PC-9 (cell line): ENCODE measurements around the gene NELL2. TPM values are rescaled to one million over a fixed set of nuclear protein-coding genes. Genes with fewer than 3 reads are reported as not detected.
"Not testable (repeated sequence)": the region's sequence is repeated elsewhere in the genome, so short reads cannot be mapped to it uniquely, and the experiment has no call there.

Experiments
- BruUV-seq: library from RNA; stranded (reverse); fragments of 400-500 nt; replicated peaks from 2 replicates; lab custom pipeline; 2021; lab: Mats Ljungman, UMichigan
- CTCF ChIA-PET: fragments of 300-600 bp; sonication (Branson Sonifier 250); formaldehyde crosslinking; loops from one replicate; lab custom pipeline; 2022; ENCODE audit warnings: antibody characterized with exemption; lab: Charles Lee
- POLR2A ChIA-PET: fragments of 300-600 bp; sonication (Branson Sonifier 250); formaldehyde crosslinking; loops from one replicate; lab custom pipeline; 2022; ENCODE audit warnings: antibody characterized with exemption; ENCODE audit not compliant: unreplicated experiment; lab: Charles Lee
- DNase-seq, 2 experiments: peaks; one replicate each; pipeline versions ENCODE4 v3.0.0 to v3.0.0-alpha.2; 2015 to 2022; ENCODE audit warnings: mixed read lengths in 1 of 2
- H2AFZ ChIP-seq: fragments of 200-600 bp; sonication (generic); 2 replicates; pipeline ENCODE4 v1.8.1; 2017; ENCODE audit warnings: antibody characterized with exemption
- H3F3A ChIP-seq: fragments of 200-600 bp; sonication (generic); 2 replicates; pipeline ENCODE4 v1.8.1; 2017; ENCODE audit warnings: antibody characterized with exemption, mild to moderate bottlenecking, low read depth; ENCODE audit not compliant: insufficient read depth
- H3K27ac ChIP-seq: fragments of 200-600 bp; sonication (generic); 2 replicates; pipeline ENCODE4 v1.6.1; 2016; ENCODE audit warnings: mixed run types
- H3K27me3 ChIP-seq: fragments of 200-600 bp; sonication (generic); 2 replicates; pipeline ENCODE4 v1.6.1; 2016; ENCODE audit warnings: low read depth, mixed run types; ENCODE audit not compliant: insufficient read depth
- H3K36me3 ChIP-seq: fragments of 200-600 bp; sonication (generic); 2 replicates; pipeline ENCODE4 v1.6.1; 2016; ENCODE audit warnings: low read depth, mixed run types
- H3K4me1 ChIP-seq: fragments of 200-600 bp; sonication (generic); replicated peaks from 2 replicates; pipeline ENCODE4 v1.6.1; 2016; ENCODE audit warnings: mixed run types; ENCODE audit not compliant: insufficient read depth
- H3K4me2 ChIP-seq: fragments of 200-600 bp; sonication (generic); 2 replicates; pipeline ENCODE4 v1.6.1; 2017; ENCODE audit warnings: mixed run types
- H3K4me3 ChIP-seq: fragments of 200-600 bp; sonication (generic); 2 replicates; pipeline ENCODE4 v1.6.1; 2016; ENCODE audit warnings: mixed run types
- H3K79me2 ChIP-seq: fragments of 200-600 bp; sonication (generic); 2 replicates; pipeline ENCODE4 v1.6.1; 2017; ENCODE audit warnings: low read depth, mixed run types
- H3K9me2 ChIP-seq: fragments of 200-600 bp; sonication (generic); 2 replicates; pipeline ENCODE4 v1.8.1; 2017; ENCODE audit warnings: mild to moderate bottlenecking; ENCODE audit not compliant: insufficient read depth
- H3K9me3 ChIP-seq: fragments of 200-600 bp; sonication (generic); 2 replicates; pipeline ENCODE4 v1.8.1; 2016; ENCODE audit warnings: low read depth; ENCODE audit not compliant: insufficient read depth
- H4K20me1 ChIP-seq: fragments of 200-600 bp; sonication (generic); 2 replicates; pipeline ENCODE4 v1.8.1; 2017; ENCODE audit not compliant: insufficient read depth
- CTCF ChIP-seq: fragments of 200-600 bp; sonication (generic); conservative IDR thresholded peaks from 2 replicates; pipeline ENCODE4 v1.6.1; 2017; ENCODE audit warnings: mixed run types, antibody characterized with exemption, mild to moderate bottlenecking, moderate library complexity
- EZH2 ChIP-seq: fragments of 200-600 bp; sonication (generic); IDR thresholded peaks from 2 replicates; pipeline ENCODE4 v1.8.0; 2017; ENCODE audit warnings: antibody characterized with exemption, low read depth
- intact Hi-C: fragments of 100-400 bp; cut with micrococcal nuclease; formaldehyde crosslinking; loops from one replicate; pipeline ENCODE4 v1.10.0; 2022; ENCODE audit not compliant: unreplicated experiment
- total RNA-seq: library from RNA; stranded (reverse); gene quantifications from 2 replicates; pipeline ENCODE4 v1.2.3, GENCODE V29; 2021

Gene NELL2
- total RNA-seq, 1 experiment from 2014 or later = 0.61 TPM

- intact Hi-C loops = no loop called here
- no peak for TF ChIP-seq EZH2
- TF ChIP-seq CTCF = no peak
- no peak overlapping the region for H3K4me3 ChIP-seq
- H3K27me3 ChIP-seq = no peaks in the 10 kb centered on the region
- ChIA-PET CTCF (no interaction called here), POLR2A (no interaction called here)
- no peaks in the 10 kb centered on the region for H3K9me3 ChIP-seq
- H3F3A ChIP-seq = no peaks in the 10 kb centered on the region
- no peak for DNase-seq
- no peak overlapping the region for H3K4me2 ChIP-seq
- H3K79me2 ChIP-seq = no peaks in the 10 kb centered on the region
- no peak overlapping the region for H2AFZ ChIP-seq
- no peaks in the 10 kb centered on the region for H3K9me2 ChIP-seq
- no peak overlapping the region for H3K27ac ChIP-seq
- H3K4me1 ChIP-seq = no peaks in the 10 kb centered on the region
- H3K36me3 ChIP-seq = no peaks in the 10 kb centered on the region
- BruUV-seq = no TSS peak
- no peaks in the 10 kb centered on the region for H4K20me1 ChIP-seq
Measured at GRCh38 chr12:44750468-44750867, 125.6 kb downstream of the NELL2 start.

- no peak for TF ChIP-seq CTCF
- no peak for TF ChIP-seq EZH2
- CTCF ChIA-PET = no interaction called here
- Histone ChIP-seq H3K27me3 (no peaks in the 10 kb centered on the region), H3K79me2 (no peaks in the 10 kb centered on the region), H3K36me3 (no peaks in the 10 kb centered on the region), H3F3A (no peaks in the 10 kb centered on the region), H3K27ac (no peak overlapping the region), H3K4me3 (no peak overlapping the region), H3K9me3 (no peaks in the 10 kb centered on the region), H2AFZ (no peak overlapping the region; the same call in 1 of the 2 replicates), H3K4me1 (no peaks in the 10 kb centered on the region), H3K4me2 (no peak overlapping the region), H4K20me1 (no peaks in the 10 kb centered on the region), H3K9me2 (no peaks in the 10 kb centered on the region)
- POLR2A ChIA-PET = no interaction called here
- no TSS peak for BruUV-seq
- DNase-seq = no peak
- intact Hi-C loops = no loop called here
Measured at GRCh38 chr12:44749566-44749965, 126.5 kb downstream of the NELL2 start.

GRCh38 chr12:44748950-44749468 is 127.1 kb downstream of the NELL2 start:
- Histone ChIP-seq H3K4me3 (no peak overlapping the region), H3F3A (no peaks in the 10 kb centered on the region), H3K36me3 (no peaks in the 10 kb centered on the region), H3K9me3 (no peaks in the 10 kb centered on the region), H4K20me1 (no peaks in the 10 kb centered on the region), H3K4me2 (no peak overlapping the region), H3K27ac (no peak overlapping the region), H2AFZ (no peak overlapping the region), H3K4me1 (no peaks in the 10 kb centered on the region), H3K27me3 (no peaks in the 10 kb centered on the region), H3K79me2 (no peaks in the 10 kb centered on the region), H3K9me2 (no peaks in the 10 kb centered on the region)
- DNase-seq = no peak
- ChIA-PET CTCF (no interaction called here), POLR2A (no interaction called here)
- no TSS peak for BruUV-seq
- intact Hi-C loops = no loop called here
- TF ChIP-seq CTCF = no peak
- no peak for TF ChIP-seq EZH2

GRCh38 chr12:44741292-44741980 is 134.7 kb downstream of the NELL2 start:
- H3K9me2 ChIP-seq = not testable (repeated sequence)

More at GRCh38 chr12:44741292-44741980, 134.7 kb downstream of the NELL2 start:
- H3K9me3 ChIP-seq, H3K27ac ChIP-seq, H3K79me2 ChIP-seq, H3F3A ChIP-seq, H3K27me3 ChIP-seq, CTCF ChIA-PET, intact Hi-C loops, H4K20me1 ChIP-seq, DNase-seq, BruUV-seq, H3K4me1 ChIP-seq, H3K36me3 ChIP-seq, H3K4me3 ChIP-seq, POLR2A ChIA-PET, H2AFZ ChIP-seq, H3K4me2 ChIP-seq: not testable (repeated sequence)
